DOHH2 (cell line): ENCODE measurements around the gene TRIM9.
"Not testable (repeated sequence)": the region's sequence is repeated elsewhere in the genome, so short reads cannot be mapped to it uniquely, and the experiment has no call there.

ENCODE experiments used
- H3F3A ChIP-seq: fragments of 200-600 bp; sonication (generic), shearing (Covaris generic); 2 replicates; pipeline ENCODE4 v1.6.0; 2016; ENCODE audit warnings: antibody characterized with exemption, mild to moderate bottlenecking; ENCODE audit not compliant: control insufficient read depth, insufficient read depth
- H3K27ac ChIP-seq: fragments of 200-600 bp; sonication (generic); 2 replicates; pipeline ENCODE4 v1.5.1; 2014; ENCODE audit warnings: low read depth, mild to moderate bottlenecking, low read length, moderate library complexity
- H3K27me3 ChIP-seq: fragments of 200-600 bp; sonication (generic); 2 replicates; pipeline ENCODE4 v1.6.1; 2014; ENCODE audit warnings: mild to moderate bottlenecking, low read length, mixed read lengths; ENCODE audit not compliant: control insufficient read depth
- H3K36me3 ChIP-seq: fragments of 200-600 bp; sonication (generic); 2 replicates; pipeline ENCODE4 v1.6.1; 2014; ENCODE audit warnings: mild to moderate bottlenecking, low read length, moderate library complexity, mixed read lengths; ENCODE audit not compliant: control insufficient read depth
- H3K4me1 ChIP-seq: fragments of 200-600 bp; sonication (generic); 2 replicates; pipeline ENCODE4 v1.6.1; 2014; ENCODE audit warnings: mild to moderate bottlenecking, low read length, mixed read lengths; ENCODE audit not compliant: control insufficient read depth
- H3K4me2 ChIP-seq: fragments of 200-600 bp; sonication (generic); 2 replicates; pipeline ENCODE4 v1.6.0; 2014; ENCODE audit warnings: mild to moderate bottlenecking, low read length, moderate library complexity
- H3K4me3 ChIP-seq: fragments of 200-600 bp; sonication (generic); 2 replicates; pipeline ENCODE4 v1.5.1; 2014; ENCODE audit warnings: mild to moderate bottlenecking, low read length, mixed read lengths
- H3K79me2 ChIP-seq: fragments of 200-600 bp; sonication (generic); 2 replicates; pipeline ENCODE4 v1.6.1; 2014; ENCODE audit warnings: mild to moderate bottlenecking, low read length, mixed read lengths; ENCODE audit not compliant: control insufficient read depth
- H3K9me2 ChIP-seq: fragments of 200-600 bp; sonication (generic); replicated peaks from 2 replicates; pipeline ENCODE4 v1.6.1; 2014; ENCODE audit warnings: mild to moderate bottlenecking, low read length, mixed read lengths; ENCODE audit not compliant: control insufficient read depth
- H3K9me3 ChIP-seq: fragments of 200-600 bp; sonication (generic); 2 replicates; pipeline ENCODE4 v1.6.1; 2014; ENCODE audit warnings: antibody characterized with exemption, low read length, mixed read lengths; ENCODE audit not compliant: control insufficient read depth, insufficient read depth
- H4K20me1 ChIP-seq: fragments of 200-600 bp; sonication (generic); 2 replicates; pipeline ENCODE4 v1.6.0; 2014; ENCODE audit warnings: low read depth, mild to moderate bottlenecking, antibody characterized with exemption, low read length, moderate library complexity; ENCODE audit not compliant: control insufficient read depth, insufficient read depth
- EZH2phosphoT487 ChIP-seq: fragments of 200-600 bp; sonication (generic); IDR thresholded peaks from 2 replicates; pipeline ENCODE4 v1.6.1; 2017; ENCODE audit warnings: borderline replicate concordance, mild to moderate bottlenecking, antibody characterized with exemption, low read length, moderate library complexity, mixed read lengths
- TF ChIP-seq, protein P1 (sequence below): fragments of 200-600 bp; sonication (generic); IDR thresholded peaks from one replicate; pipeline ENCODE4 v1.5.1; 2014; ENCODE audit warnings: antibody characterized with exemption, mild to moderate bottlenecking, low read depth, low read length; ENCODE audit not compliant: poor library complexity, severe bottlenecking

The TRIM9 gene

GRCh38 chr14:50963919-50964318, 131.0 kb downstream of the TRIM9 start:
- no peaks in the 10 kb centered on the region for H3K79me2 ChIP-seq
- TF ChIP-seq EZH2phosphoT487, result no peak
- TF ChIP-seq, protein P1, sequence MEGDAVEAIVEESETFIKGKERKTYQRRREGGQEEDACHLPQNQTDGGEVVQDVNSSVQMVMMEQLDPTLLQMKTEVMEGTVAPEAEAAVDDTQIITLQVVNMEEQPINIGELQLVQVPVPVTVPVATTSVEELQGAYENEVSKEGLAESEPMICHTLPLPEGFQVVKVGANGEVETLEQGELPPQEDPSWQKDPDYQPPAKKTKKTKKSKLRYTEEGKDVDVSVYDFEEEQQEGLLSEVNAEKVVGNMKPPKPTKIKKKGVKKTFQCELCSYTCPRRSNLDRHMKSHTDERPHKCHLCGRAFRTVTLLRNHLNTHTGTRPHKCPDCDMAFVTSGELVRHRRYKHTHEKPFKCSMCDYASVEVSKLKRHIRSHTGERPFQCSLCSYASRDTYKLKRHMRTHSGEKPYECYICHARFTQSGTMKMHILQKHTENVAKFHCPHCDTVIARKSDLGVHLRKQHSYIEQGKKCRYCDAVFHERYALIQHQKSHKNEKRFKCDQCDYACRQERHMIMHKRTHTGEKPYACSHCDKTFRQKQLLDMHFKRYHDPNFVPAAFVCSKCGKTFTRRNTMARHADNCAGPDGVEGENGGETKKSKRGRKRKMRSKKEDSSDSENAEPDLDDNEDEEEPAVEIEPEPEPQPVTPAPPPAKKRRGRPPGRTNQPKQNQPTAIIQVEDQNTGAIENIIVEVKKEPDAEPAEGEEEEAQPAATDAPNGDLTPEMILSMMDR, result no peak
- peaks cover 12% of the 10 kb centered on the region for H3K4me1 ChIP-seq
- H3K4me2 ChIP-seq, result no peak overlapping the region
- H3K36me3 ChIP-seq, result no peaks in the 10 kb centered on the region
- H3K9me3 ChIP-seq, result no peaks in the 10 kb centered on the region
- H4K20me1 ChIP-seq, result no peaks in the 10 kb centered on the region
- 0 out of 2 replicates have a peak, but pooled peaks cover 2% of the 10 kb centered on the region for H3K27me3 ChIP-seq
- no peak overlapping the region for H3K4me3 ChIP-seq
- no peaks in the 10 kb centered on the region for H3K9me2 ChIP-seq
- H3K27ac ChIP-seq, result no peak overlapping the region
- peaks cover 2% of the 10 kb centered on the region; the same call in 1 of the 2 replicates for H3F3A ChIP-seq

- no peak overlapping the region for H3K4me2 ChIP-seq
- H3K4me1 ChIP-seq, result peaks cover 12% of the 10 kb centered on the region
- no peak overlapping the region for H3K4me3 ChIP-seq
- H3K36me3 ChIP-seq, result no peaks in the 10 kb centered on the region
- no peaks in the 10 kb centered on the region for H3K79me2 ChIP-seq
- H3F3A ChIP-seq, result 0 out of 2 replicates have a peak, but pooled peaks cover 6% of the 10 kb centered on the region
- no peaks in the 10 kb centered on the region for H4K20me1 ChIP-seq
- no peaks in the 10 kb centered on the region for H3K9me3 ChIP-seq
- no peaks in the 10 kb centered on the region for H3K9me2 ChIP-seq
- no peak overlapping the region for H3K27ac ChIP-seq
- H3K27me3 ChIP-seq, result 0 out of 2 replicates have a peak, but pooled peaks cover 2% of the 10 kb centered on the region
- no peak for TF ChIP-seq EZH2phosphoT487
Measured at GRCh38 chr14:50961605-50962221, 133.2 kb downstream of the TRIM9 start.

- no peak for TF ChIP-seq EZH2phosphoT487
- TF ChIP-seq, protein P1, result no peak
- 0 out of 2 replicates have a peak, but pooled peaks cover 6% of the 10 kb centered on the region for H3F3A ChIP-seq
- no peak overlapping the region for H3K27ac ChIP-seq
- no peak overlapping the region for H3K4me2 ChIP-seq
- no peaks in the 10 kb centered on the region for H3K9me3 ChIP-seq
- no peak overlapping the region for H3K4me3 ChIP-seq
- H3K36me3 ChIP-seq, result no peaks in the 10 kb centered on the region
- no peaks in the 10 kb centered on the region for H3K9me2 ChIP-seq
- peaks cover 27% of the 10 kb centered on the region for H3K4me1 ChIP-seq
- 0 out of 2 replicates have a peak, but pooled peaks cover 2% of the 10 kb centered on the region for H3K27me3 ChIP-seq
- H3K79me2 ChIP-seq, result no peaks in the 10 kb centered on the region
- no peaks in the 10 kb centered on the region for H4K20me1 ChIP-seq
Measured at GRCh38 chr14:50957296-50957695, 137.6 kb downstream of the TRIM9 start.

DNA sequence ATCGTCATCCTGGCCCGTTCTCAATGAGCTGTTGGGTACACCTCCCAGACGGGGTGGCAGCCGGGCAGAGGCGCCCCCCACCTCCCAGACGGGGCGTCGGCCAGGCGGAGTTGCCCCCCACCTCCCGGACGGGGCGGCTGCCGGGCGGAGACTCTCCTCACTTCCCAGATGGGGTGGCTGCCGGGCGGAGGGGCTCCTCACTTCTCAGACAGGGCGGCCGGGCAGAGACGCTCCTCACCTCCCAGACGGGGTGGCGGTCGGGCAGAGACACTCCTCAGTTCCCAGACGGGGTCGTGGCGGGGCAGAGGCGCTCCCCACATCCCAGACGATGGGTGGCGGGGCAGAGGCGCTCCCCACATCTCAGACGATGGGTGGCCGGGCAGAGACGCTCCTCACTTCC, 138.5 kb downstream of the TRIM9 start:
- H3K4me3 ChIP-seq, H3K9me3 ChIP-seq, H4K20me1 ChIP-seq, H3K27me3 ChIP-seq, H3K9me2 ChIP-seq, H3K27ac ChIP-seq, H3K36me3 ChIP-seq, H3K4me2 ChIP-seq, H3K79me2 ChIP-seq, H3F3A ChIP-seq: not testable (repeated sequence)
- H3K4me1 ChIP-seq, result peaks cover 24% of the 10 kb centered on the region
